ENCODE data around the gene SPOPL.
"Not testable (repeated sequence)": the region's sequence is repeated elsewhere in the genome, so short reads cannot be mapped to it uniquely, and the experiment has no call there.

The SPOPL gene

DNA sequence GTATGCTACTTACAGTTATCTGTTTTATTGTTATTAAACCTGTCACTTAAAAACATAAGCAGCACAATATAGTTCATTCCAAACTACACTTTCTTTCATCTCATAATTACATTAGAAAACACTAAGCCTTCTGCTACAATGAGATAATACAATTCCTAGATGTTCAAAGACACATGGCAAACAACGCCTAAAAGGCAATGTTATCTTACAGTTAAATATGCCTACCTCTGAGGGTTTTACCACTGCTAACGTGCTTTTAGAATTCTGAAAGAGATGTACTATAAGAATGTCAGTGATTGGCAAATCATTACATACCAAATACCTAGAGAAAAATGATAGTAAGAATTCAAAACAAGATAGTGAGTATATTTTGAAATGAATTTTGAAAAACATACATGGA, 46.8 kb upstream of the SPOPL start:
- ChIA-PET CTCF (no interaction called here), POLR2A (no interaction called here)
- Histone ChIP-seq H3K9me3 (ENCODE audit: control insufficient read depth, insufficient read depth, low read depth, low read length) (no peaks in the 10 kb centered on the region), H3K27ac (ENCODE audit: extremely low read depth, low read depth, low read length) (no peak overlapping the region), H3K36me3 (ENCODE audit: control insufficient read depth in 2 of 2, insufficient read depth in 1 of 2, low read length in 2 of 2) (no peaks in the 10 kb centered on the region), H3K4me1 (ENCODE audit: control insufficient read depth, insufficient read depth, low read length) (0 out of 2 replicates have a peak, but pooled peaks cover 2% of the 10 kb centered on the region), H3K4me3 (ENCODE audit: low read depth, low read length) (no peak overlapping the region)
- TF ChIP-seq ZBTB48 (tag by site-specific recombination; IDR thresholded peaks at IDR 0.05) (no peak), KLF16 (tag by site-specific recombination; IDR thresholded peaks at IDR 0.05) (no peak), ZNF677 (tag by site-specific recombination; IDR thresholded peaks at IDR 0.05) (no peak), ZNF311 (tag by site-specific recombination; IDR thresholded peaks at IDR 0.05; ENCODE audit: borderline replicate concordance) (no peak), ZNF473 (tag by site-specific recombination; IDR thresholded peaks at IDR 0.05) (no peak), ZNF654 (tag by site-specific recombination; IDR thresholded peaks at IDR 0.05; ENCODE audit: low read depth) (no peak)
- TF ChIP-seq, protein P1, sequence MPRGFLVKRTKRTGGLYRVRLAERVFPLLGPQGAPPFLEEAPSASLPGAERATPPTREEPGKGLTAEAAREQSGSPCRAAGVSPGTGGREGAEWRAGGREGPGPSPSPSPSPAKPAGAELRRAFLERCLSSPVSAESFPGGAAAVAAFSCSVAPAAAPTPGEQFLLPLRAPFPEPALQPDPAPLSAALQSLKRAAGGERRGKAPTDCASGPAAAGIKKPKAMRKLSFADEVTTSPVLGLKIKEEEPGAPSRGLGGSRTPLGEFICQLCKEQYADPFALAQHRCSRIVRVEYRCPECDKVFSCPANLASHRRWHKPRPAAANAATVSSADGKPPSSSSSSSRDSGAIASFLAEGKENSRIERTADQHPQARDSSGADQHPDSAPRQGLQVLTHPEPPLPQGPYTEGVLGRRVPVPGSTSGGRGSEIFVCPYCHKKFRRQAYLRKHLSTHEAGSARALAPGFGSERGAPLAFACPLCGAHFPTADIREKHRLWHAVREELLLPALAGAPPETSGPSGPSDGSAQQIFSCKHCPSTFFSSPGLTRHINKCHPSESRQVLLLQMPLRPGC (tag by site-specific recombination; IDR thresholded peaks at IDR 0.05) = no peak
- TF ChIP-seq, protein P2, sequence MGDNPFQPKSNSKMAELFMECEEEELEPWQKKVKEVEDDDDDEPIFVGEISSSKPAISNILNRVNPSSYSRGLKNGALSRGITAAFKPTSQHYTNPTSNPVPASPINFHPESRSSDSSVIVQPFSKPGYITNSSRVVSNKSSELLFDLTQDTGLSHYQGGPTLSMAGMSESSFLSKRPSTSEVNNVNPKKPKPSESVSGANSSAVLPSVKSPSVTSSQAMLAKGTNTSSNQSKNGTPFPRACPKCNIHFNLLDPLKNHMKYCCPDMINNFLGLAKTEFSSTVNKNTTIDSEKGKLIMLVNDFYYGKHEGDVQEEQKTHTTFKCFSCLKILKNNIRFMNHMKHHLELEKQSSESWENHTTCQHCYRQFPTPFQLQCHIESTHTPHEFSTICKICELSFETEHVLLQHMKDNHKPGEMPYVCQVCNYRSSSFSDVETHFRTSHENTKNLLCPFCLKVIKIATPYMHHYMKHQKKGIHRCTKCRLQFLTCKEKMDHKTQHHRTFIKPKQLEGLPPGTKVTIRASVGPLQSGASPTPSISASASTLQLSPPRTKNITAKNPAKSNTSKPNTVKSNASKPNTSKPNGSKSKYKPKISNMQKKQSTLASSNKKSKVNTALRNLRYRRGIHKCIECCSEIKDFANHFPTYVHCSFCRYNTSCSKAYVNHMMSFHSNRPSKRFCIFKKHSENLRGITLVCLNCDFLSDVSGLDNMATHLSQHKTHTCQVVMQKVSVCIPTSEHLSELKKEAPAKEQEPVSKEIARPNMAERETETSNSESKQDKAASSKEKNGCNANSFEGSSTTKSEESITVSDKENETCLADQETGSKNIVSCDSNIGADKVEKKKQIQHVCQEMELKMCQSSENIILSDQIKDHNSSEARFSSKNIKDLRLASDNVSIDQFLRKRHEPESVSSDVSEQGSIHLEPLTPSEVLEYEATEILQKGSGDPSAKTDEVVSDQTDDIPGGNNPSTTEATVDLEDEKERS (tag by site-specific recombination; IDR thresholded peaks at IDR 0.05) = no peak

DNA sequence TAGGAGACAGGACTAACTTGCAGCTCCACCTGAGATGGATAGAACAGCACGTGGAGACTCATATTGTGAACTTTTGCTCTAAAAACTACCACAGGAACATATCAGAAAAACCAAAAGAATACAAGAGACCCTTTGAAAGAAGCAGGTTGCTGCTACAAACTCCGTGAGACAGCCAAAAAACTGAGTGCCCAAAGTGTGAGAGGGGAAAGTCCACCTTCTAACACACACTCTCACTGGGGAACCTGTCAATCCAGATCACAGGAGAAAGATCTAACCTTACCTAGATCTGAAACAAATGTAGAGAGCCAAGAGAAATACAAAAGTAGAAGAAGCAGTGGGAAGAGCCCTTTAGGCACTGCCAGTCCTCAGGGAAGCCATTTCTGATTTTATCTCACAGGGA, 46.3 kb upstream of the SPOPL start:
- H3K4me3 ChIP-seq (ENCODE audit: low read depth, low read length) = no peak overlapping the region
- CTCF ChIA-PET = no interaction called here
- no peaks in the 10 kb centered on the region for H3K9me3 ChIP-seq (ENCODE audit: control insufficient read depth, insufficient read depth, low read depth, low read length)
- H3K4me1 ChIP-seq (ENCODE audit: control insufficient read depth, insufficient read depth, low read length) = 0 out of 2 replicates have a peak, but pooled peaks cover 2% of the 10 kb centered on the region
- no peak overlapping the region for H3K27ac ChIP-seq (ENCODE audit: extremely low read depth, low read depth, low read length)
- no peak for TF ChIP-seq ZNF660 (tag by site-specific recombination; IDR thresholded peaks at IDR 0.05)
- TF ChIP-seq ZNF433 (tag by site-specific recombination; IDR thresholded peaks at IDR 0.05; ENCODE audit: low read depth) = no peak
- POLR2A ChIA-PET = no interaction called here
- H3K36me3 ChIP-seq (ENCODE audit: control insufficient read depth in 2 of 2, insufficient read depth in 1 of 2, low read length in 2 of 2) = no peaks in the 10 kb centered on the region

DNA sequence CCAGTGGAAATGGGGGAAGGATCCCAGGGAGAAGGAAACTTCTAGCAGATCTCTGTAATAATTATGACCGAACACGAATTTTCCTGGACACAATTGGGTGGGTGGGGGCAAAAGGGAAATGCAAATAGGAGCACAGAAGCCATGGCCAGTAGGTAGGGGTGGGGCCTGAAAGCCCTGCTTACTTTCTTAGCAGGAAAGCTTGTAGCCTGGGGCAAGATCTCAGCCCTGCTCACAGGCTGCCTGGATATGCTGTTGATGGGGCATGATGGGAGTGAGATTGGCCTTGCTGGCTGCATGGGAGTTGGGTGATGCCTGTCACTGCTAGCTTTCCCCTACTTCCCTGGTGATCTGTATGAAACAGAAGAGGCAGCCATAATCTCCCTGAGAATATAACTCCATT, 45.9 kb upstream of the SPOPL start:
- CTCF ChIA-PET = no interaction called here
- TF ChIP-seq ZNF114 (tag by site-specific recombination; IDR thresholded peaks at IDR 0.05) (no peak), GLIS2 (tag by site-specific recombination; IDR thresholded peaks at IDR 0.05) (no peak), RBAK (tag by site-specific recombination; IDR thresholded peaks at IDR 0.05) (no peak), ZNF621 (tag by site-specific recombination; IDR thresholded peaks at IDR 0.05) (no peak), ZNF561 (tag by site-specific recombination; IDR thresholded peaks at IDR 0.05; ENCODE audit: borderline replicate concordance) (no peak), ZNF670 (tag by site-specific recombination; IDR thresholded peaks at IDR 0.05; ENCODE audit: low read depth) (no peak), EGR2 (tag by site-specific recombination; IDR thresholded peaks at IDR 0.05; ENCODE audit: low read depth) (no peak), ZEB2 (tag by site-specific recombination; IDR thresholded peaks at IDR 0.05) (no peak), ZNF223 (tag by site-specific recombination; IDR thresholded peaks at IDR 0.05) (no peak), ZNF560 (tag by site-specific recombination; IDR thresholded peaks at IDR 0.05; ENCODE audit: borderline replicate concordance) (no peak), ZNF239 (tag by site-specific recombination; IDR thresholded peaks at IDR 0.05) (no peak), BCL11A (tag by site-specific recombination; IDR thresholded peaks at IDR 0.05; ENCODE audit: low read depth) (no peak), GLI4 (tag by site-specific recombination; IDR thresholded peaks at IDR 0.05) (no peak)
- TF ChIP-seq, protein P3, sequence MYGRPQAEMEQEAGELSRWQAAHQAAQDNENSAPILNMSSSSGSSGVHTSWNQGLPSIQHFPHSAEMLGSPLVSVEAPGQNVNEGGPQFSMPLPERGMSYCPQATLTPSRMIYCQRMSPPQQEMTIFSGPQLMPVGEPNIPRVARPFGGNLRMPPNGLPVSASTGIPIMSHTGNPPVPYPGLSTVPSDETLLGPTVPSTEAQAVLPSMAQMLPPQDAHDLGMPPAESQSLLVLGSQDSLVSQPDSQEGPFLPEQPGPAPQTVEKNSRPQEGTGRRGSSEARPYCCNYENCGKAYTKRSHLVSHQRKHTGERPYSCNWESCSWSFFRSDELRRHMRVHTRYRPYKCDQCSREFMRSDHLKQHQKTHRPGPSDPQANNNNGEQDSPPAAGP (tag by site-specific recombination; IDR thresholded peaks at IDR 0.05) = no peak
- POLR2A ChIA-PET = interaction anchor here (0.6 kb wide), 1 partner anchor 51 kb away, joined by 3 read pairs; no protein-coding TSS in a partner anchor

DNA sequence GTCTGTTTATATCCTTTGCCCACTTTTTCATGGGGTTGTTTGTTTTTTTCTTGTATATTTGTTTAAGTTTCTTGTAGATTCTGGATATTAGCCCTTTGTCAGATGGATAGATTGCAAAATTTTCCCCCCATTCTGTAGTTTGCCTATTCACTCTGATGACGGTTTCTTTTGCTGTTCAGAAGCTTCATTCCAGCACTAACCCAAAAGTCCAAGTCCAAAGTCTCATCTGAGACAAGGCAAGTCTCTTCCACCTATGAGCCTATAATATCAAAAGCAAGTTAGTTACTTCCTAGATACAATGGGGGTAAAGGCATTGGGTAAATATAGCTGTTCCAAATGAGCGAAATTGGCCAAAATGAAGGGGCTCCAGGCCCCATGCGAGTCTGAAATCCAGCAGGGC, 38.9 kb upstream of the SPOPL start:
- H3K9me3 ChIP-seq (ENCODE audit: control insufficient read depth, insufficient read depth, low read depth, low read length); H3K4me3 ChIP-seq (ENCODE audit: low read depth, low read length); H3K4me1 ChIP-seq (ENCODE audit: control insufficient read depth, insufficient read depth, low read length); H3K27ac ChIP-seq (ENCODE audit: extremely low read depth, low read depth, low read length); H3K36me3 ChIP-seq (ENCODE audit: control insufficient read depth in 2 of 2, insufficient read depth in 1 of 2, low read length in 2 of 2); CTCF ChIA-PET; POLR2A ChIA-PET: not testable (repeated sequence)

More for the DNA sequence above, 45.9 kb upstream of the SPOPL start:
- Histone ChIP-seq H3K4me1 (ENCODE audit: control insufficient read depth, insufficient read depth, low read length) (0 out of 2 replicates have a peak, but pooled peaks cover 2% of the 10 kb centered on the region), H3K36me3 (ENCODE audit: control insufficient read depth in 2 of 2, insufficient read depth in 1 of 2, low read length in 2 of 2) (no peaks in the 10 kb centered on the region), H3K9me3 (ENCODE audit: control insufficient read depth, insufficient read depth, low read depth, low read length) (no peaks in the 10 kb centered on the region), H3K4me3 (ENCODE audit: low read depth, low read length) (no peak overlapping the region), H3K27ac (ENCODE audit: extremely low read depth, low read depth, low read length) (no peak overlapping the region)
